22Rv1 (cell line): ENCODE results near the gene PSMA4.

ENCODE experiments used
- H3K27ac ChIP-seq: fragments of 450-650 bp; 2 replicates; pipeline ENCODE4 v1.5.1; 2017
- ZFX ChIP-seq: fragments of 450-650 bp; IDR thresholded peaks from 2 replicates; pipeline ENCODE4 v1.6.1; 2017; ENCODE audit warnings: antibody characterized with exemption, borderline replicate concordance
- TF ChIP-seq, protein P1 (sequence below): fragments of 450-650 bp; IDR thresholded peaks from 2 replicates; pipeline ENCODE4 v1.5.1; 2017; ENCODE audit warnings: mild to moderate bottlenecking

Gene PSMA4

DNA sequence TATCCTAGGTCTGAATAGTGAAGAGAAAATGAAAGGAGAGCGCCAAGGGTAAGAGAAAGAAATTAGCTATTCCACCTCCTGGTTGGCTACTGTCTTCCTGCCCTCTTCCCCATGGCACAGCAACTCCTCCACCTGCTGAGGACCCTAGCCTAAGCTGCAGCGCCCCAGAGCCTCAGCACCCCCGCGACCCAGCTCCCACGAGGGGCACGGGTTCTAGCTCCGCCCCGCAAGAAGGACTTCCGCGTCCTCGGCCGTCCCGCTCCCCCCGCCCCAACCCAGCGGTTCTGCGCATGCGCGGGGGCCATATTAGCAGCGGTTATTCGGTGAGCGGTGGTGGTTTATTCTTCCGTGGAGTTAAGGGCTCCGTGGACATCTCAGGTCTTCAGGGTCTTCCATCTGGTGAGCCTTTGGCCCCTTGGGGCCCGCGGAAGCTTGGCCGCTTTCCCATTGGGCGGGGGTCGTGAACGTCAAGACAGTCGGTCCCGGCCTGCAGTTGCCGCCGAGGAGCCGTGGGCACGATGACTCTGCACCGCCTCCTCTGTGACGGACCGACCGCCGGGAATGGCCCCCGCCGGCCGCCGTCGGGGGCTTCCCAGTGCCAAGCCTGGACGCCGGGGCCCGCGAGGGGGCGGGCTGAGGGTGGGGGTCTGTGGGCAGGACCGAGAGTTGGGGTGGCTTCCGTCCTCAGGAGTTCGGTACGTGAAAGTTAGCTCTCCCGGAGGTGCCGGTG lies at the start of gene PSMA4:
Gene PSMA4, plus strand, starts transcription at position 304 of the 730 bp plus-strand sequence. CDS start 1,484 bp downstream, outside the sequence.
- H3K27ac ChIP-seq, result peak within 1 kb of the TSS; percentile 82

DNA sequence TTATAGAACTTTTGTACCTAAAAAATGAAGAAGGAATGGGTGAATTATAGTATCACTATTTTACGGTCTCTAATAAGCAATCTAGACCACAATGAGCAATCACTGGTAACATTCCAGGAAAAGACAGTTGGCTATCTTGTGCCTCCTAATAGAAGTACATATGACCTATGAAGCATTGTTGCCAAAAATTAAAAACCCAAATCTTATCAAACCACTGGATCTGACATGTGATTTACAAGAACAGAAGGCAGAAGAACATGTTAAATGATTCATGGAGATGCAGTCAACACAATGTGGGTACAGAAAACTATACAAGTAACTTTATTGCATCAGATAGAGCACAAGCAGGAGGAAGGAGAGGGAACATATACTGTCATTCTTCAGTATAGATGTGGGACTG lies 47.4 kb upstream of the PSMA4 start:
- TF ChIP-seq, protein P1, sequence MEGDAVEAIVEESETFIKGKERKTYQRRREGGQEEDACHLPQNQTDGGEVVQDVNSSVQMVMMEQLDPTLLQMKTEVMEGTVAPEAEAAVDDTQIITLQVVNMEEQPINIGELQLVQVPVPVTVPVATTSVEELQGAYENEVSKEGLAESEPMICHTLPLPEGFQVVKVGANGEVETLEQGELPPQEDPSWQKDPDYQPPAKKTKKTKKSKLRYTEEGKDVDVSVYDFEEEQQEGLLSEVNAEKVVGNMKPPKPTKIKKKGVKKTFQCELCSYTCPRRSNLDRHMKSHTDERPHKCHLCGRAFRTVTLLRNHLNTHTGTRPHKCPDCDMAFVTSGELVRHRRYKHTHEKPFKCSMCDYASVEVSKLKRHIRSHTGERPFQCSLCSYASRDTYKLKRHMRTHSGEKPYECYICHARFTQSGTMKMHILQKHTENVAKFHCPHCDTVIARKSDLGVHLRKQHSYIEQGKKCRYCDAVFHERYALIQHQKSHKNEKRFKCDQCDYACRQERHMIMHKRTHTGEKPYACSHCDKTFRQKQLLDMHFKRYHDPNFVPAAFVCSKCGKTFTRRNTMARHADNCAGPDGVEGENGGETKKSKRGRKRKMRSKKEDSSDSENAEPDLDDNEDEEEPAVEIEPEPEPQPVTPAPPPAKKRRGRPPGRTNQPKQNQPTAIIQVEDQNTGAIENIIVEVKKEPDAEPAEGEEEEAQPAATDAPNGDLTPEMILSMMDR, result no peak
- TF ChIP-seq ZFX, result no peak
- no peak overlapping the region for H3K27ac ChIP-seq

More for the DNA sequence above, at the start of gene PSMA4:
- TF ChIP-seq, protein P1, result peak; percentile 16; the same call in 1 of the 2 replicates
- no peak for TF ChIP-seq ZFX

DNA sequence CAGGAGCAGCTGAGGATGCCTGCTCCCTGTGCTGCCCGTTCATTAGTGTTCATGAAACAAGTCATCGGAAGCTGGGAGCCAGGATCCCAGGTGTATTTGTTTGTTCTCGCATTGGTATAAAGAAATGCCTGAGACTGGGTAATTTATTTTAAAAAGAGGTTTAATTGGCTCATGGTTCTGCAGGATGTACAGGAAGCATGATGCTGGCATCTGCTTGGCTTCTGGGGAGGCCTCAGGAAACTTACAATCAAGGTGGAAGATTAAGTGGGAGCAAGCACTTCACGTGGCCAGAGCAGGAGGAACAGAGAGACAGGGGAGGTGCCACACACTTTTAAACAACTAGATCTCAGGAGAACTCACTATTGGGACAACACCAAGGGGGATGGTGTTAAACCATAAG lies 38.4 kb upstream of the PSMA4 start:
- TF ChIP-seq, protein P1, result no peak
- no peak overlapping the region for H3K27ac ChIP-seq

DNA sequence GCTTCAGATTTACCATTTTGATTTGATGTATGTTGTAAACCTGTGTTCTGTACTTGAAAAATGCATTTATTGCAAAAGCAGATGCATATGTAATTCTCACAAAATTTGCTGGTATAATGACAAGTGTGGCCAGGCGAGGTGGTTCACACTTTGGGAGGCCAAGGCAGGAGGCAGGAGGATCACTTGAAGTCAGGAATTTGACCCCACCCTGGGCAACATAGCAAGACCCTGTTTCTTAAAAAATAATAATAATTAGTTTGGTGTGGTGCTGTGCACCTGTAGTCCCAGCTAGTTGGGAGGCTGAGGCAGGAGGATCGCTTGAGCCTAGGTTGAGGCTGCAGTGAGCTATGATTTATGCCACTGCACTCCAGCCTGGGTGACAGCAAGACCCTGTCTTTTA lies 37.6 kb upstream of the PSMA4 start:
- H3K27ac ChIP-seq, result no peak overlapping the region
- TF ChIP-seq ZFX, result no peak
- TF ChIP-seq, protein P1, result no peak

DNA sequence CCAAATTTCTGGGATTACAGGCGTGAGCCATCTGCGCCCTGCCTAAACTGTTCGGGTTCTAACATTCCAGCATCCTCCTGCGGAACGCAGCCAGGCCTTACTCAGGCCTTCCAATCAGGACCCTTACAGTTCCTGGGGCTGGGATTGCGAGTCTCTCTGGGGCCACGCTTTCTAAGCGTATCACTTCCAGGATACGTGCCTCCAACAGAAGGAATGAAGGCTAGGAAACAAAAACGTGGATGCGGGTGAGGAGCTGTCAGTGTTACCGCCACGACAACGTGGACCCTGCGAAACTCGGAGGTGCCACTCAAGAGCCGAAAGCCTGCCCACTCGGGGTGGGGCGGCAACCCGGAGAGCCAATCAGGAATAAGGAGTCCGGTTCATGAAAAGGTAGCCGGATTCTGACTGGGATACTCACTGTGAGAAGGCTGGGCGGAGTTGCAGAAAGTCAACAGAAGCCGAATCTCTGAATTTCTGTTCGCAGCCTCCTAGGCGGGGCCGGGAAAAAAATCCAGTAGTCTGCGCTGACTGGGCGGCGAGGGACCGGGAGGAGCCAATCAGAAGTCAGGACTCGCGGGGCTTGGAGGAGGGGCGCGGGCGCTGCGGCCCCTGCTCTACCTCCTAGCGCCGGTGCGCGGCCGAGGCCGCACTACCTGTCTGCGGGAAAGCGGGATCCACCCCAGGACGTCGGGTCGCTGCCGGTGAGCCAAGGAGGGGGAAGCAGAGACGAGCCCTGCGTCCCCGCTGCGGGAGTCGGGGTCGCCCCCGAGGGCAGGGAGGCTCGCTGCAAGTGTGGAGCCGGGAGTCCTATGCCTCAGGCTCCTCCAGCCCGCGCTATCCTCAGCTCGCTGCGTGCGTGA lies 33.0 kb upstream of the PSMA4 start, which contains the start of gene HYKK:
Gene HYKK, plus strand, starts transcription at position 607 of the 860 bp plus-strand sequence. CDS start 5,512 bp downstream, outside the sequence.
- peak within 1 kb of the TSS; percentile 70 for H3K27ac ChIP-seq

DNA sequence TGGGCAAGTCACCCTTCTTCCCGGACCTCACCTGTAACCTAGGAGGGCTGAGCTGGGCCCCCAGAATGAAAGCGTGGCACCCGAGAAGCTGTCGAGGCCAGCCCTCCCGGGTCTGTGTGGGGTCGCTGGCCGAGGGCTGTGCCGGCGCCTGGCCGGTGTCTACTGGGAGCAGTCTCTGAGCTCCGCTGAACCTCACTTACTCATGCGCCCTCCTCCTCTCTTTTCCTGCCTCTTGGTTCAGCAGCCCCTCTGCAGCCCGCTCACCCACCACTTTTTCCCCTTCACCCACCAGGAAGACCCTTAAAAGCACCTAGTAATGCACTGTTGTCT lies 32.4 kb upstream of the PSMA4 start:
- no peak for TF ChIP-seq ZFX
- TF ChIP-seq, protein P1, result no peak
- peak overlapping the region; percentile 70 for H3K27ac ChIP-seq

More for the DNA sequence above, 33.0 kb upstream of the PSMA4 start, which contains the start of gene HYKK:
- TF ChIP-seq ZFX, result no peak
- TF ChIP-seq, protein P1, result peak; percentile 43

DNA sequence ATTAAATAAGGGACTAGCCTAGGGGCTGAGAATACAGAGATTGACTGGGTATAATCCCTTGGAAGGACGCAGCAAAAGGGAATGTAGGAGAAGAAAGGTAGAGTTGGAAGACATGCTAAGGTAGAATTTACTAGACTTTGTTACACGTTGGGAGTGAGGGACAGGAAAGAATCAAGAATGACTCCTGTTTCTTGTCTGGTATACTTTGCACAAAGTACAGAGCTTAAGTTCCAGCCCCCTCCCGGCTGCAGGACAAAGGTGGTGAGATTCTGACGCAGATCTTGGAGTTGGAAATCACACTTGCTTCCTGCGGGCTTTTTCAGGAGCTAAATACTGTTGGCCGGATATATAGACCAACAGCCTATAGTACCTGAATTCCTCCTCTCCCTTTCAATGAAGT lies 32.0 kb upstream of the PSMA4 start:
- TF ChIP-seq ZFX, result no peak
- TF ChIP-seq, protein P1, result no peak
- no peak overlapping the region for H3K27ac ChIP-seq
